Middle frontal gyrus (tissue), 1 donor: ENCODE data around the gene YPEL1.
"Not testable (repeated sequence)": the region's sequence is repeated elsewhere in the genome, so short reads cannot be mapped to it uniquely, and the experiment has no call there.

Source experiments
- DNase-seq: peaks from one replicate; pipeline ENCODE4 v3.0.0-alpha.2; 2015; ENCODE audit warnings: low spot score; ENCODE audit errors: extremely low spot score

YPEL1 gene

DNA sequence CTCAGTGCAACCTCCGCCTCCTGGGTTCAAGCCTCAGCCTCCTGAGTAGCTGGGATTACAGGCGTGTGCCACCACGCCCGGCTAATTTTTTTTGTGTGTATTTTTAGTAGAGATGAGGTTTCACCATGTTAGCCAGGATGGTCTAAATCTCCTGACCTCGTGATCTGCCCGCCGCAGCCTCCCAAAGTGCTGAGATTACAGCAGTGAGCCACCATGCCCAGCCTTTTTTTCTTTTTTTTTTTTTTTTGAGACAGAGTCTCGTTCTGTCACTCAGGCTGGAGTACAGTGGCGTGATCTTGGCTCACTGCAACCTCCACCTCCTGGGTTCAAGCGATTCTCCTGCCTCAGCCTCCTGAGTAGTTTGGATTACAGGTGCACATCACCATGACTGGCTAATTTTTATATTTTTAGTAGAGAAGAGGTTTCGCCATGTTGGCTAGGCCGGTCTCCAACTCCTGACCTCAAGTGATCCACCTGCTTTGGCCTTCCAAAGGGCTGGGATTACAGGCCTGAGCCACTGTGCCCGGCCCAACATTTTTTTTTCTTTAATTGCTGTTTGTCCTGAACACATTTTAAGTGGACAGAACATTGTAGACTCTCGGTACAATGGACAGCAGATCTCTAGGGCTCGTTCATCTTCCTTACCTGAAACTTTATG, 14.3 kb downstream of the YPEL1 start:
- DNase-seq: not testable (repeated sequence)

DNA sequence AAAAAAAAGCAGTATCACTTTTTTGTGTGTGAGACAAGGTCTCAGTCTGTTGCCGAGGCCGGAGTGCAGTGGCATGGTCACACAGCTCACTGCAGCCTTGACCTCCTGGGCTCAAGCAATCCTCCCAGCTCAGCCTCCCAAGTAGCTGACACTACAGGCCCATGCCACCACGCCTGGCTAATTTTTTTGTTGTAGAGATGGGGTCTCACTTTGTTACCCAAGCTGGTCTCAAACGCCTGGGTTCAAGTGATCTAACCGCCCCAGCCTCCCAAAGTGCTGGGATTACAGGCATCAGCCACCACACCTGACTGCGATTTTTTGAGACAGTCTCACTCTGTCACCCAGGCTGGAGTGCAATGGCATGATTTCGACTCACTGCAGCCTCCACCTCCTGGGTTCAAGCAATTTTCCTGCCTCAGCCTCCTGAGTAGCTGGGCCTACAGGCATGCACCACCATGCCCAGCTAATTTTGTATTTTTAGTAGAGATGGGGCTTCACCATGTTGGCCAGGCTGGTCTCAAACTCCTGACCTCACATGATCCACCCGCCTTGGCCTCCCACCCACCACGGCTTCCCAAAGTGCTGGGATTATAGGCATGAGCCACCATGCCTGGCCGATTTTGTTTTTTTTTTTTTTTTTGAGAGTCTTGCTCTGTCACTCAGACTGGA, 15.3 kb downstream of the YPEL1 start:
- DNase-seq: not testable (repeated sequence)

DNA sequence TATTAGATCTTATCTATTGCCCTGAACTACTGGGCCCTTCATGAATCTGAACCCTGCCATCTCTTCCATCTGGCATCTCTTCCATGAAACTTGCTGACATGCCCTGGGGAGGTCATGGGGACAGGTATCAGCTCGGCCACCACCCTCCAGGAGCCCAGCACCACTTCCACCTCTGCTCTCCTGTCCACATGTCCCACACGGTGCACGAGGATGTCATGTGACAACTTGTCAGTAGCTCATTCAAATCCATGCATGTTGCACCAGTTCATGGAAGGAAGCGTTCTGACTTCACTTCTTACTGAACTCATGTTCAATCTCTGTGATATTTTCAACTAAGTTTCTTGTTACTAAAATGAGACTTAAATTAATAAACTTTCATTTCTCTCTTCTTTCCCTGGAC, 16.6 kb downstream of the YPEL1 start:
- DNase-seq: no peak

DNA sequence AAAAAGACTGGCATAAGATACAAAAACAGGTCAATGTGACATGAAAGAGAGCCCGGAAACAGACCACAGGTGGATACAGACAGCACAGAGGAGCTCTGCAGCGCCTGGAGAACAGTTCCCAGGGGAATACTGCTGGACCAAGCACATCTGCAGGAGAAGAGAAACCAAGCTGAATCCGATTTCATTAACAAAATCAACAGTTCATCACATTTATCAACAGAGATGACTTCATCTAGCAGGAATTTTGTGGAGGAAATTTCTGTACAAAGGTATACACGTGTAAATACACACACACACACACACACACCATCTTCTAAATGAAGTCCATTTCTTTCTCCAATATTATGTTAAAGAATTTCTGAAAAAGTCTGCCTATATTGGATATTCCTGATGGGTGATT, 17.1 kb downstream of the YPEL1 start:
- DNase-seq: no peak

DNA sequence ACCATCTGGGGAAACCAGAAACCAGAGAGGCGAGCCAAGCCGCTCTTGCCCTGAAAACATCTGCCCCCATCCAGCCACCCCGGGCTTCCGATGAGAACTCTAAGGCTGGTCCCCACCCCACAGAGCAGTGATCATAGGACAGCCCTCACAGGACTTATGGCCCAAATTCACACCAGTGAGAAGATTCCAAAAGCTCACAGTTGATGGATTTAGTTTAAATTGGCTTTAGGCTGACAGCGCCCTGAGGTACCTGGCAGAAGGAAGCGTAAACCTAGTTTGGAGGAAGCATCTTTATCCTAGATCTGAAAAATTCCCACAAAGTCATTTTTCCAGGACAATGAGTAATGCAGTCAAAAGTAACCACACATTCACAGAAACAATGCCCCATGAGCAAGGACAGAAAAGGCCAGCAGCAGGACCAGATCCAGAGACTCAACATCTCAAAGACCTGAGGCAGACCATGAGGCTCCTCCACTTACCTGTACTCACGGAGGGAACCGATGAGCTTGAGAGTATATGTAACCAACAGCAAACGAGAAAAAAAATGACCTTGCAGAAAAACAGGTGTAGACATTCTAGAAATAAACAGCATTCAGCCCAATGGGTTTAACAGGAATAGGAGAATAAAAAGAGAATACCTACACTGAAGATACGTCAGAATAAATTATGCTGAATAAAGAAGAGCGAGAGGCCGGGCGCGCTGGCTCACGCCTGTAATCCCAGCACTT, 19.0 kb downstream of the YPEL1 start:
- DNase-seq: not testable (repeated sequence)

DNA sequence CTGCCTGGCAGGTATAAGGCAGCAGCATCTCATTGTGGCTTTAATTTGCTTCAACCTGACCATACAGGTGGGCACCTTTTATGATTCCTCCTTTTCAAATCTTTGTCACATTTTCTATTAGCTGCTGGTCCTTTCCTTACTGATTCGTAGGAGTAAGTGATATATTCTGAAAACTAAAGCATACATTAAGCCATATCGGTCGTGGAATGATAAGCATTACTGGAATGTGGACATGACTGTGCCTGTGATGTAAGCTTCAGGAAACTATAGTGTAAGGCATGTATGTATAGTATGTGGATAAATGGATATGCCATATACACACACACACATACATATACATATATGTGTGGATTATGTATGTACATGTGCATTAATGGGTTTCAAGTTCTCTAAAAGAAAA, 20.8 kb downstream of the YPEL1 start:
- no peak for DNase-seq

DNA sequence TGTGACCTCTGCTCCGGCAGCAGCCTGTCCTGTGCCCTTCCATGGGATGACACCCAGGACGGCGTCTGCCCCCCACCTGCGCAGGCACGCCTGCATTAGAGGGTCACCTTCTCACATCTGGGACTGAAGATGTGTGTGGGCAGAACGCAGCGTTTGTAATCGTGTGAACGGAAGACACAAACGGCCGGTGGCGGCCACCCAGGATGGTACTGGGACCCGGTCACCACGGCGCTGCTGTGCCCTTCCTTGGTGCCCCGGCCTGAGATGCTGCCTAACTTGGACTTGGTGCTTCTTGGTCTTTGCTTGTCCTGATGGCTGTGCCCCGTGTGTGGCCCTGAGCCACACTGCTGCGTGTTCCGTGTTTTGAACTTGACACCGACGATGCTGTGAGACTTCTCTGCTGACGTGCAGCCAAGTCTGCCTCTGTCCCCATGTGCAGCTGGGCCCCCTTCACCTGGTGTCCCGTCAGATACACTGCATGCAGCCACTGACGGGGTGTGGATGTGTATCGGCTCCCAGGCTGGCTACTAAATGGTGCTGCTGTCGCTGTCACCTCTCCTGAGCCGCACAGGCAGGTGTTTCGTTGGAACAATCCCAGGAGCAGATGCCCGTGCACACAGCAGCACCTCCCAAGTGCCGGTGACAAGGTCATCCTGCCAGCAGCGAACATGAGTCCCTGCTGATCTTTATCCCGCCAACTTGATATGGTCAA, 21.4 kb downstream of the YPEL1 start:
- no peak for DNase-seq

DNA sequence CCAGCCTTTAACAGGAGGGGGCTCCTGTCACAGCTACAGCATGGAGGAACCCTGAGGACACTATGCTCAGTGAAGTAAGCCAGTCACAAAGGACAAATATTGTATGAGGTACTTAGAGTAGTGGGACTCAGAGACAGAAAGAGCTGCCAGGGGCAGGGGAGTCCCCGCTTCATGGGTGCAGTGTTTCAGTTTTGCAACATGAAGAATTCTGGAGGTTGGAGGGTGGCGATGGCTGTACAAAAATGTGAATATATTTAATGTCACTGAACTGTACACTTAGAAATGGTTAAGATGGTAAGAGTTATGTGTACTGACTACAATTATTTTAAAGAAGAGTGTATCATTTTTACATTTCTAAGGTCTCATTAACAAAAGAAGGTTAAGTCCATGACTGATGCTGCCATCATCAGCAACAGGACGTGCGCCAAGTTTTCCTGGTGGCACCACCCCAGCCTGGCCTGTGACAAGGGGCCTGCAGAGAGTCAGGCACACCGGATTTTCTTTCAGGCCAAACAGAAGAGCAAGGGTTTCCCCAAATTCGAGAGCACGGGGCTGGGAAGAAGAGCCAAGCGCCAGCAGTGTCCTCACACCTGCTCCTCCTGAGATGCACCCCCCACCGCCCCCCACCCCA, 22.1 kb downstream of the YPEL1 start:
- DNase-seq: no peak

DNA sequence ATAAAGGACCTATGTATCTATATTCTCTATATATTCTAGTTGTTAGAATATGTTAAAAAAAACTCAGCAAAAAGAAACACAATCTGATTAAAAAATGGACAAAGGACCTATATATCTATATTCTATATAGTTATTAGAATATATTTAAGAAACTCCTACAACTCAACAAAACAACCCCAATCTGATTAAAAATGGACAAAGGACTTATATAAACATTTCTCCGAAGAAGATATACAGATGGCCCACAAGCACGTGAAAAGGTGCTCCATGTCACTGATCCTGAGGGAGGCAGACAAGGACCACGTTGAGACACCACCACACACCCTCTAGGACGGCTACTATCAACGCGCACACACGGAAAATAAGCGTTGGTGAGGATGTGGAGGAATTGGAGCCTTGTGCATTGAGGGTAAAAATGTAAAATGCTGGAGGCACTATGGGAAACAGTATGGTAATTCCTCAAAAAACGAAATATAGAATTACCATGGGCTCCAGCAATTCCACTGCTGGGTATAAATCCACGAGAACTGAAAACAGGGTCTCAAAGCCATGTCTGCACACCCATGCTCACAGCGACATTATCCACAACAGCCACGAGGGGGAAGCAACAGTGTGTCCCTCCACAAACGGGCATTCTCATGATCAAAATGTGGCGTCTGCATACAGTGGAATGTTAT, 22.7 kb downstream of the YPEL1 start:
- peak; percentile 68 for DNase-seq

DNA sequence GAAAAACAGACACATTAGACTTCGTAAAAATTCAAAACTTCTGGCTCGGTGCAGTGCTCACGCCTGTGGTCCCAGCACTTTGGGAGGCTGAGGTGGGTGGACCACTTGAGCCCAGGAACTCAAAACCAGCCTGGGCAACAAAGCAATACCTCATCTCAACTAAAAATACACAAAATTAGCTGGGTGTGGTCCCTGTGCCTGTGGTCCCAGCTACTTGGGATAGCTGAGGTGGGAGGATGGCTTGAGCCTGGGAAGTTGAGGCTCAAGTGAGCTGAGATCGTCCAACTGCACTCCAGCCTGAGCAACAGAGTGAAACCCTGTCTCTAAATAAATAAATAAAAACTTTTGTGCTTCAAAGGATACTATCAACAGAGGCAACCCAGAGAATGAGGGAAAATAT, 23.7 kb downstream of the YPEL1 start:
- DNase-seq: no peak

DNA sequence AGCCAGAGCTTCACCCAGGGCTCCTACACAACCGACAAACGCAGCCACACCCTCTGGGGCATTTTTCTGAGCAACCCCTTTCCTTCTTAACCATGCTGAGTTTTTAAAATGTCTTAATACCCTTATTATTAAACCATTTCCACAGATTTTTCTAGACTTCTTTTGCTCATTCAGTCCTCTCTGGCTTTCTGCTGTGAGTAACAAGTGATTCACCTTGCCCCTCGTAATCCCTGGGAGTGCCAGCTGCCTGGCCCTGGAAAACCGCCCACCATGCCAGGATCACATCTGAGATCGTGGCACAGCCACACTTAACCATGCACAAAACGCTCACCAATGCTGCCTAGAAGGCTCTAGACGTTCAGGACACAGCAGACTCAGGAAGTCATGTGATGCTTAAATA, 25.4 kb downstream of the YPEL1 start:
- DNase-seq: no peak

DNA sequence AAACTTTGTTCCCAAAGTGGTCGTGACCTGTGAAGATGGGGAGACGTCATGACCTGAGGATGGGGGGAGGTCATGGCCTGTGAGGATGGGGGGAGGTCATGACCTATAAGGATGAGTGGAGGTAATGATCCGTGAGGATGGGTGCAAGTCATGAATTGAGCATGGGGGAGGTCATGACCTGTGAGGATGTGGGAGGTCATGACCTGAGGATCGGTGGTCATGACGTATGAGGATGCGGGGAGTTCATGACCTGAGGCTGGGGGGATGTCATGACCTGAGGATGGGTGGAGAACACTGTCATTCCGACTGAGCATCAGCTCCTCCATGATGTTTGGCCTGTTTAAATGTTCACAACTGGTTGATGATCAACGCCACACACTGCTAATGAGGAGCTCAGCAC, 25.9 kb downstream of the YPEL1 start:
- DNase-seq: no peak

DNA sequence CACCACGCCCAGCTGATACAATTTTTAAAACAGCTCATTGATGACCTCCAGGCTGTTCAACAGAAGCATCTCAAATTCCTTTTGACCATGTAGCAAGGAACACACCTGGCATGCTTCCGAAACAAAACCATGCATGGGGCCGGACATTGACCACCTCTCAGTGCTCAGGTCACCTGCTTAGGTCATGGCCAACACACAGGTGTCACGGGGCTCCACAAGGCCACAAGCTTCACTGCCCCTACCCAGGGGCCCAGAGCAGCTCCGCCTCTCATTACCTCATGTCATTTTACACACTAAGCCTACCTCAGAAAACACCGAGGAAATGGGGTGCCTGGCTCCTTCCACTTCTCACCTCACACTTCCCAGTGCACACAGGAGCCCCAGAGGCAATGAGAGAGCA, 26.6 kb downstream of the YPEL1 start:
- DNase-seq: no peak

DNA sequence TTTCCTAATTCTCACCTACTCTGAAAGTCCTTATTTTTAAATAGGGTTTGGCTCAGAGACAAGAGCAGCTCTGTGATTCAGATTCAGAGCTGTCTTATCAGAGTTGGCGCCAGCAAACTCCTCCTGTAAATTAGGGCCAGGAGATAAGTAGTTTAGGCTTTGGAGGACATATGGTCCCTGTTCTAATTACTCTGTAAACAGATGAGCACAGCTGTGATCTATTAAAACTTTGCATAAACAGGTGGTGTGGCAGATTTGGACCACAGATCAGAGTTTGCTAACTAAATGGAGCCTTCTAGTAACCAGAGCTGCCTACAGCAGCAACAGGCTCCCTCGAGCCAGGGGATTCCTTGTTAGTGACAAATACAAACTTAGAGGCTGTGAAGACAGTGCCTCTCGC, 27.9 kb downstream of the YPEL1 start:
- no peak for DNase-seq

DNA sequence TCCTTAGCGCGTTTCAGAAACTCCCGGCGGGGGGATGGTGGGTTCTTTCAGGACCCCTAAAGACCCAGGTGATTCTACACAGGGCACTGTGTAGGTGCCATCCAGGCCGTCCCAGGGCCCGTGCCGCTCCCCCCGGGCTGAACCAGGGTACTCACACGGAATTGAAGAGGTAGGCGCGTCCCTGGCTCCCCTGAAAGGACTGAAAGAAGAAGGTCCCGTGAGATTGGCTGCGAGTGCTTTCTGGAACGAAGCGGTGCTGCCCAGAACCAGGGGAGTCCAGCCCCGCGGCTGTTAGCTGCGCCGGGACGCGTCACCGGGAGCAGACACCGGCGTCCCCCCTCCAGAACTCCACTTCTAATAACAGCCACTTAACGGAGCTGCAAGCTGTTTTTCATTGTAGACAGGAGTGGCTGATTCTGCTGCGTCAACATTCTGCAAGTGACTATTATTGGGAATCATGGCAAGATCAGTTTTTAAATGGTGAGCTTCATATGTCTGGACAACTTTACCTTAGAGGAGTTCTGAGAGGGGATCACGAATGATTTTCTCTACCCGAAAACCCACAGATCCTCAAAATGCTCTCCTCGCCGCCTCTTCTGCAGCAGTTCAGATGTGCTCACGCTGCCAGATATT, 31.8 kb downstream of the YPEL1 start:
- DNase-seq: no peak

DNA sequence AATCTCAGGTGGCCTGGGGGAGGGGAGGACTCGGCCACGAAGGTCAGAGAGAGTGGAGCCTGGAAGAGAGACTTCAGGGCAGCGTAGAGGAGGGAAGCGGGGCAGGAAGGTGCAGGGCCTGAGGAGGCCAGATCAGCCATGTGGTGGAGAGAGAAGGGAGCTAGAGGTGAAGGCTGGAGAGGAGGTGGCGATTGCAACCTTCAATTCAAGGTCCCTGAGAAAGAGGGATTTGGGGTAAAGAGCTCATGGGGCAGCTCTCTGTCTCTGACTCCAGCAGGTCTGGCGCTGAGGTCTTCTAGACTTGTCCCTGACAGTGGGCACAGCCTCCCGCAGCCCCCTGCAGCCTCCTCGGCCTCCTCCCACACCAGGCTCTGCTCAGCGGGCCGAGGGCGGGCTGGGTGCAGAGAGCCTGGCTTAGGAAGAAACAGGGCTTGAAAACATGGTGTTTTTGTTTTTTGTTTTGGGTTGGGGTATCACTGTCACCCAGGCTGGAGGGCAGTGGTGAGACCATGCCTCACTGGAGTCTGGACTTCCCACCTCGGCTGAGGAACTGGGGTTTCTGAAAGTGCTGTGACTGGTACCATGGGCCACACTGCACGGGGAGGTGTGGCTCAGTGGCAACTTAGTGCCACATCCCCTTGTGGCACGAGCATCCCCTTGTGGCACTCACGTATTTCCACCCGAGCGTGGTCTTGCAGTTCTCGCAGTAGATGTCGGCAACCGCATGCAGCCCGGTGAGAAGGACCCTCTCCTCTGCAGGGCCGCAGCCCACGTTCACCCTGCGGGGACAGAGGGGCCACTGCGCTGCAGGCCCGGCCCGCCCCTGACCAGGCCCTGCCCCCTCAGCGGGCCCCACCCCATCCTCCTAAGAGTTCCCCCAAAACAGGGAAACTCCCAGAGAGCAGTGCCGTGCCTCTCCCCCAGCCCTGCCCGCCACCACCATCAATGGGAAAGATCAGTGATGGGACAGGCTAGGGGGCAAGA, 32.6 kb downstream of the YPEL1 start:
- DNase-seq: no peak

DNA sequence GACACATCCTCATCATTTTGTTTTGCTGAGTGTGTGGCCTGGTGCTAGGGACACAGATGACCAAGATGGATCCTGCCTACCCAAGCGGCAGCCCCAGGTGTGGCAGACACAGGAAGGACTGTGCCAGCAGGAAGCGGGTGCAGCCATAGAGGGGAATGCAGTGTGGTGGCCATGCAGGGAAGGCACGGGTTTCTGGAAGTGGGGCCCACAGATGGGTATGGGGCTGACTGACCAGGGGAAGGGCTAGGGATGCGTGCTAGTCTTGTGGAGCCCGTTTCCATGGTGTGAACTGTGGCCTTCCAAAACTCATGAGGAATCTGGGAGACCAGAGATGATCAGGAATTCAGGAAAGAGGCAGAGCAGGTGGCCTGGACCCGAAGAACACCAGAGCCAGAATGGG, 33.5 kb downstream of the YPEL1 start:
- DNase-seq: no peak

DNA sequence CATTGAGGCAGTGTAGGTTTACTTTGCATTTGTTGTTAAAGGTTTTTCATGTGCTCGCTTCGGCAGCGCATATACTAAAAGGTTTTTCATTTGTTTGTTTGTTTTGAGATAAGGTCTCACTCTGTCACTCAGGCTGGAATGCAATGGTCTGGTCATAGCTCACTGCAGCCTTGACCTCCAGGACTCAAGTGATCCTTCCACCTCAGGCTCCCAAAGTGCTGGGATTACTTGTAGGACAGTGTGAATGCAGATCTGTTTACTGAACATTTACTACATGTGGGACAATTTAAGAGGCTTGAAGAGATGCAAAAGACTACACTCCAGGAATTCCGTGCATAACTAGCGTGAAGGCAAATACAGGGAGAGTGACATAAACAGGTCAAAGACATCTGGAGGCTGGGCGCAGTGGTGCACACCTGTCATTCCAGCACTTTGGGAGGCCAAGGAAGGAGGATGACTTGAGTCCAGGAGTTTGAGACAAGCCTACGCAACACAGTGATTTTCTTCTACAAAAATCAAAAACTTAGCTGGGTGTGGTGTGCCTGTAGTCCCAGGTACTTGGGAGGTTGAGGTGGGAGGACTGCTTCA, 34.1 kb downstream of the YPEL1 start:
- no peak for DNase-seq

DNA sequence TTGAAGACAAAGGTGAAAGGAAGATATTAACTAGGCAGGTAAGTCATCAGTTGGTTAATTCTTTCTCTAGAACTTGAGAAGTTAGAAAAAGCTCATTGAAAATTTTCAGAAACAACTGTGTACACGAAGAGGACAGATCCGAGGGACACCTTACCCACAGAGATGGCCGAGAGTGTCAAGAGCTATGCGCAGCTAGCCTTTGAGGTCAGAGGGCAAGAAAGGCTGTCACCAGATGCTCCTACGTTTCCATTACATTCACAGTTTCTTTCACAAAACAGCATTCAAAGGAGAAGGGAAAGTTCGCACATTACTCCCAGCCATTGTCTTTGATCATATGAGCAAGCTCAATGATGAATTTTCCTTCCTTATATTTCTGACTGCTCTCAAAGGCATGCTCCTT, 34.8 kb downstream of the YPEL1 start:
- DNase-seq: no peak
